Uterus (tissue), 2 donors: ENCODE results near the gene CALHM4.

ENCODE experiments used
- CTCF ChIP-seq, 4 experiments: fragments of 200-600 bp in 2 of 4; fragments of 450-650 bp in 2 of 4; sonication (generic) in 2 of 4; IDR thresholded peaks; one replicate each; pipeline ENCODE4 v1.5.1; 2016 to 2019; ENCODE audit warnings: antibody characterized with exemption in 4 of 4, mild to moderate bottlenecking in 2 of 4, moderate library complexity in 1 of 4
- POLR2A ChIP-seq, 2 donors: fragments of 450-650 bp; IDR thresholded peaks; one replicate each; pipeline ENCODE4 v1.6.1; 2016; ENCODE audit warnings: antibody characterized with exemption in 2 of 2, mild to moderate bottlenecking in 1 of 2, moderate library complexity in 1 of 2

- no peak for TF ChIP-seq CTCF (IDR thresholded peaks at IDR 0.05)
- no peak for TF ChIP-seq POLR2A (IDR thresholded peaks at IDR 0.05)
These were observed 25.6 kb downstream of the CALHM4 start for GRCh38 chr6:116579143-116579542.
